HEK293T (cell line): ENCODE results near the gene GRAMD2B.

Experiments
- ARNT ChIP-seq: fragments of 450-650 bp; IDR thresholded peaks from 2 replicates; pipeline ENCODE4 v1.6.1; 2017; ENCODE audit warnings: mild to moderate bottlenecking
- BHLHE40 ChIP-seq: fragments of 450-650 bp; IDR thresholded peaks from 2 replicates; pipeline ENCODE4 v1.6.1; 2016; ENCODE audit warnings: mild to moderate bottlenecking, moderate library complexity, borderline replicate concordance
- ELF4 ChIP-seq: fragments of 450-650 bp; IDR thresholded peaks from 2 replicates; pipeline ENCODE4 v1.6.1; 2017; ENCODE audit warnings: antibody characterized with exemption
- FOXA1 ChIP-seq: fragments of 450-650 bp; IDR thresholded peaks from 2 replicates; pipeline ENCODE4 v1.6.1; 2016; ENCODE audit warnings: mild to moderate bottlenecking
- FOXK2 ChIP-seq: fragments of 450-650 bp; IDR thresholded peaks from 2 replicates; pipeline ENCODE4 v1.6.1; 2016; ENCODE audit warnings: mild to moderate bottlenecking
- FOXM1 ChIP-seq: fragments of 450-650 bp; IDR thresholded peaks from 2 replicates; pipeline ENCODE4 v1.6.1; 2017; ENCODE audit warnings: mild to moderate bottlenecking, borderline replicate concordance
- L3MBTL2 ChIP-seq: fragments of 450-650 bp; conservative IDR thresholded peaks from 2 replicates; pipeline ENCODE4 v1.6.1; 2016; ENCODE audit warnings: mild to moderate bottlenecking
- PKNOX1 ChIP-seq: fragments of 450-650 bp; IDR thresholded peaks from 2 replicates; pipeline ENCODE4 v1.6.1; 2016
- SP1 ChIP-seq: fragments of 450-650 bp; IDR thresholded peaks from 2 replicates; pipeline ENCODE4 v1.6.1; 2017
- SUZ12 ChIP-seq: fragments of 450-650 bp; IDR thresholded peaks from 2 replicates; pipeline ENCODE4 v1.6.1; 2016; ENCODE audit warnings: mild to moderate bottlenecking
- ZNF384 ChIP-seq: fragments of 450-650 bp; IDR thresholded peaks from 2 replicates; pipeline ENCODE4 v1.6.1; 2016

- no peak for TF ChIP-seq FOXK2
- TF ChIP-seq SP1 = no peak
- TF ChIP-seq FOXA1 = no peak
- TF ChIP-seq ARNT = no peak
- no peak for TF ChIP-seq BHLHE40
- TF ChIP-seq ZNF384 = no peak
- no peak for TF ChIP-seq PKNOX1
- TF ChIP-seq FOXM1 = no peak
- no peak for TF ChIP-seq SUZ12
- TF ChIP-seq L3MBTL2 = no peak
- no peak for TF ChIP-seq ELF4
Observed at GRCh38 chr5:126525630-126526245, 102.5 kb downstream of the GRAMD2B start.
